ACHN (cell line): ENCODE data around the gene NUP214.
"Not testable (repeated sequence)": the region's sequence is repeated elsewhere in the genome, so short reads cannot be mapped to it uniquely, and the experiment has no call there.

Source experiments
- DNase-seq: peaks from one replicate; pipeline ENCODE4 v3.0.0-alpha.2; 2015
- in situ Hi-C: cut with HindIII; loops from 2 replicates; pipeline ENCODE4 v1.10.0; 2017; ENCODE audit warnings: low sequenced_read_pairs, low pct_ligation_motif_present, low pct_unique_long_range_greater_than_20kb

The NUP214 gene

DNA sequence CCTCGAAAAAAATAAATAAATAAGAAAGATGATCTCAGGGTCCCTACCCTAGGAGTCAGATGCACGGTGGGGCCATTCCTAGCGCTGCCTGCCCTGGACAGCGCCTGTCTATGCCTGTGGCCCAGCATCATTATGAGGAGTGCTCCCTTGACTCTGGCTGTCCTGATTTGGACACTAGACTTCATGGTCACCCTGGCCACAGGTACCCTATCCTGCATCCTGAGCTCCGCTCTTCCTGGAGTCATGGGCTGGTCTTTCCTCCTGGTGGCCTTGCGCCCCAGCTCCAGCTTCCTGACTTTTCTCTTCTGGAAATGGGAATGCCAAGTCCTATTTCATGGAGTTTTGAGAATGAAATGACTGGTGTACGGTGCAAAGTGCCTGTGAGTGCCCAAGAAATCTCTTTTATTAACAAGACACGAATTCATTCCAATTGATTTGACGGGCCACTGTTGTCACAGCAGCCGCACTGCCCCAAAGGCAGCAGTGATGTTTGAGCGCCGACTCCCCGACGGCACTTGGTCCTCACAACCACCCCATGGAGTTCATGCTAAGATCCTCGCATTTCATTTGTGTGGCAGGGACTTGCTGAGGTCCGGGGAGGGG is 29.6 kb upstream of the NUP214 start:
- in situ Hi-C loops, result no loop called here

DNA sequence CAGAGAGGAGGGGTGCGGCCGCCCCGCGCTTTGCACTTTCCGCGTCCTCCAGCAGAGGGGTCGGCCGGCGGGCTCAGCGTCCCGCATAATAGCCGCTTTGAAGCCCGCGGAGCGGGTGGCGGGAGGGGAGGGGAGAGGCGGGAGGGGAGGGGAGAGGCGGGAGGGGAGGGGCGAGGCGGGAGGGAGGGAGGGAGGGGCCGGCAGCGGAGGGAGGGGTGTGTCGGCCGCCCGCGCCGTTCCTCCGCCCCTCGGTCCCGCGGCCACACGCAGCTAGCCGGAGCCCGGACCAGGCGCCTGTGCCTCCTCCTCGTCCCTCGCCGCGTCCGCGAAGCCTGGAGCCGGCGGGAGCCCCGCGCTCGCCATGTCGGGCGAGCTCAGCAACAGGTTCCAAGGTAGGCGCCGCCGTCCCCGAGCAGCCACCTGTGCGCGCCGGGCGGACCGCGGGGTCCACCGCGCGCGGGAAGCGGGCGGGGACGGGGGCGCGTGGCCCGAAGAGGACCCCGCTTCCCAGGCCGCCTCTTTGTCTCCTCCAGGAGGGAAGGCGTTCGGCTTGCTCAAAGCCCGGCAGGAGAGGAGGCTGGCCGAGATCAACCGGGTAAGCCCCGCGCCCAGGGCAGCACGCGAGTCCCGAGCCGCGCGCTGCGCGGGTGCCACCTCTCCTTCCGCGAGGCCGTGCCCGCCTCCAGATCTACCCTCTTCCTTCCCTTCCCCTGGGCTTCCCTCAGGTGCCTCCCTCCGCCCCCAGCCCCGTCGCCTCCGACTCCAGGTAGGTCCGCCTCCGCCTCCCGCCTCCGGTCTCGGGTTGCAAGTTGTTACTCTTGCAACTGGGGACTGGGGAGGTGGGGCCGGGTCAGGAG is 28.9 kb upstream of the NUP214 start, which contains the start of gene AIF1L:
Gene AIF1L, plus strand, starts transcription at position 263 of the 857 bp plus-strand sequence. Its CDS starts 99 bp downstream, at position 362.
- in situ Hi-C loops, result no loop called here
- DNase-seq, result peak; percentile 42

More for the DNA sequence above, 29.6 kb upstream of the NUP214 start:
- no peak for DNase-seq

DNA sequence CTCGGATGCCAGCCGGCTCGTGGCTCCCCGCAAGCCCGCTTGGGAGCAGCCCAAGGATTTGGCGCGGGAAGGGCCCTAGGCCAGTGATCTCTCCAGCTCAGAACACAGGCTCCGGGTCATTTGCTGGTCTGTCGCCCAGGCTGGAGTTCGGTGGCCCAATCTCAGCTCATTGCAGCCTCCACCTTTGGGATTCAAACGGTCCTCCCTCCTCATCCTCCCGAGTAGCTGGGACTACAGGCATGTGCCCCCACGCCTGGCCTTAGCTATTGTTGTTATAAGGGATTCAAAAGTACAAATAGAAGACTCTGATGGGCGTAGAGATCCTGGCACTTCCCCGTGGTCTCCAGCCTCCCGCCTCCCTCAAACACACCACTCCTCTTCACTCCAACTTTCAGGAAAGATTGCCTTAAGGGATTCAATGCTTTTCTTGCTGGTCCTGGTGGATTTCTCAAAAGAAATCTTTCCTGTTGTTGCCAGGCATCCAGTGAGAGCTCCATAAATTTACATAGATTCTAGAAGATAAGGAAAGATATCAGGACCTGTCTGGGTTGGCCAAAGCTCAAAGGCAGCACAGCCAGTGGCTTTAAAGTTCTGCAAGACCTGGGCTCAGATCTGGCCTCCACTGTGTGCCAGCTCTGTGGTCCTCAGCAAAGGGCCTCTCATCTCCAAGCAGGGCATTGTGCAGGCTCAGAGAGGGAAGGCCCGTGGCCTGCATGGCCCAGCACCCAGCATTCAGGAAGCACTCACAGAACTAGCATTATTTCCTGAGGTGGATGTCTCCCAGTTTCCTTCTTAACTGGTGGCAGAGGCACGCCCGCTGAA is 28.0 kb upstream of the NUP214 start:
- DNase-seq, result no peak
- in situ Hi-C loops, result no loop called here

DNA sequence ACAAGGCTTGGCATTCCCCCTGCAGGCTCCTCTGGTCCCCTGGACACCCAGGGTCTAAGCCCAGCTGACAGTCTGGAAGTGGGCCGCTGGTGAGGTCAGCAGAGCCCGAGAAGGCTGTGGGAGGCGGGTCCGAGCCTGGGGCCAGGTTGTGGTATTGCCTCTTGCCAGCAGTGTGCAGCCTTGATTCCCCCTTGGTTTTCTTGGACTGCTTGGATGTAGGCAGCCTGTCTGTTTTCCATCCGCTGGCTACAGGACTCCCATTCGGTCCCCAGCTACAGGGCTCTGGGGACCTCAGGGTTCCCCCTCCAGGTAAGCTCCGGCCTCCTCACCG is 27.5 kb upstream of the NUP214 start:
- DNase-seq, result no peak
- in situ Hi-C loops, result no loop called here

DNA sequence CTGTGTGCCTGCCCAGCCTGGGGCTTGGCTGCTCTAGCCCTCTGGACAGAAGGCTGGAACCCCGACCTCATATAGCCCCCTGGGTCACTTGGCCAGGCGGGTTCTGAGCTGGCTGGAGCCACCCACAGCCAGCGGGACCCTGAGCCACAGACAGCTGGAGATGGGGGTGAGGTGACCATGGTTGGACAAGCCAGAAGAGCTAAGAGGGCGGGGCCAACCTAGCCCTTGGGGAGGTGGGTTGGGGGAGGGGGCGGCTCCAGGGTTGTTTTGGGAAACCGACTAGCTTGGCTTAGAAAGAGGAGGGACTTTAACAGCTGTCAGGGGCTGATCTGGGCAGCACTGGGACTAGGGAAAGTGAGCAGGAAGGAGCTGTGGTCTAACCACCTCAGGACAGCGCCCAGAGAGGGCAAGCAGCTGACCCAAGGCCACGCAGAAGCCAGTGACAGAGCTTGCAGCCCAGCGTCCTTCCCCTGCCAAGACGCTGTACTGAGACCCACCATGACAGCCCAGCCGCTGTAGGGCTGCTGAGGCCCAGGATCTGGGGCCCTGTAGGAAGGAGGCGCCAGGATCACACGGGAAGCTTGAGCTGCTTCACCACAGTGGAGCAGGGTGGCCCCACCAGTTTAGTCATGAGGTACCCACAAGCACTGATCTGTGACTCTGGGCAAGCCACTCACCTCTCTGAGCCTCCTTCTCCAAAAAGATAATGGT is 26.8 kb upstream of the NUP214 start:
- in situ Hi-C loops, result no loop called here
- DNase-seq, result peak; percentile 18

DNA sequence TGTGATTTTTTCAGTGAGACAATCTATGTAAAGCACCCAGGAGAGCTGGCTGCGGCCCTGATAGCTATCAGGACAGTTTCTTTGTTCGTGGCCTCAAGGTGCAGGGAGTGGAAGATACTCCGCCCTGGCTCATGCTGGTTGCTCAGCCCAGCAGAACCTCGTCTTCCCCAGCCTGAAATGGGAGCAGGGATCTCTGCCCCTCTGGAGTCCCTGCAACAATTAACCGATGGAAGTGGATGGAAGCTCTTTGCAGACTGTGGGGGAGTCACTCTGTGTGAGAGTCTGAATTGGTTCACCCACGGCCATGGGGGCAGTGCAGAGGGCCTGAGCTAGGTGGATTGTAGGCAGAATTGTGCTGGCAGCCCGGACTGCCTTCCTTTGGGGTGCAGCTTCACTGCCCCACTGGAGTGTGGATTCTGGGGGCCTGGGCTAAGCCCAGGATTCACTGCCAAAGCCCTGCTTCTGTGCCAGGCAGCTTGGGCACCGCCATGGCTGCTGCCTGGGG is 26.2 kb upstream of the NUP214 start:
- DNase-seq, result no peak
- in situ Hi-C loops, result no loop called here

DNA sequence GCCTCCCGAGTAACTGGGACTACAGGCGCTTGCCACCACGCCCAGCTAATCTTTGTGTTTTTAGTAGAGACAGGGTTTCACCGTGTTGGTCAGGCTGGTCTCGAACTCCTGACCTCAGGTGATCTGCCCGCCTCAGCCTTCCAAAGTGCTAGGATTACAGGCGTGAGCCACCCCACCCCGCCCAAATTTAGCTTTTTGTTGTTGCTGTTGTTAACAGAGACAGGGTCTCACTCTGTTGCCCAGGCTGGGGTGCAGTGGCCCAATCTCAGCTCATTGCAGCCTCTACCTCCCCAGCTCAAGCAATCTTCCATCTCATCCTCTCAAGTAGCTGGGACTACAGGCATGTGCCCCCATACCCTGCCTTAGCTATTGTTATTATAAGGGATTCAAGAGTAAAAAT is 25.5 kb upstream of the NUP214 start:
- DNase-seq, in situ Hi-C loops: not testable (repeated sequence)

DNA sequence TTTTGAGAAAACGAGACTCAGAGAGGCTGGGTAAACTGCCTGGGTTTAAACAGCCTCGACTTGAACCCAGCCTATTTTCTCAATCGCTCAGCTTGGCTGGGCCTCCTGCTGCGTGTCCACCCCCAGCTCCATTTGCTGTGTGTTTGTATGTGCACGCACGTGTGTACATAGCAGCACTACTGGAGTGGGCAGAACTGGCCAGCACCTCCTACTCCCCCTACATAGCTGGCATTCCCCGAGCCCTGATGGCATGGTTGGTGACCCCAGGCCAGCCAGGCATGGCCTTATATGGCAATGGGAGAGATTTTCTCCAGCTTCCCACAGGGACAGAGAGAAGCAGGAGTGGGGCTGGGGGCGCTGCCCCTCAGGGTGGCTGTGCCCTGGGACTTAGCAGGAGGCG is 24.9 kb upstream of the NUP214 start:
- peak; percentile 25 for DNase-seq
- in situ Hi-C loops, result no loop called here

DNA sequence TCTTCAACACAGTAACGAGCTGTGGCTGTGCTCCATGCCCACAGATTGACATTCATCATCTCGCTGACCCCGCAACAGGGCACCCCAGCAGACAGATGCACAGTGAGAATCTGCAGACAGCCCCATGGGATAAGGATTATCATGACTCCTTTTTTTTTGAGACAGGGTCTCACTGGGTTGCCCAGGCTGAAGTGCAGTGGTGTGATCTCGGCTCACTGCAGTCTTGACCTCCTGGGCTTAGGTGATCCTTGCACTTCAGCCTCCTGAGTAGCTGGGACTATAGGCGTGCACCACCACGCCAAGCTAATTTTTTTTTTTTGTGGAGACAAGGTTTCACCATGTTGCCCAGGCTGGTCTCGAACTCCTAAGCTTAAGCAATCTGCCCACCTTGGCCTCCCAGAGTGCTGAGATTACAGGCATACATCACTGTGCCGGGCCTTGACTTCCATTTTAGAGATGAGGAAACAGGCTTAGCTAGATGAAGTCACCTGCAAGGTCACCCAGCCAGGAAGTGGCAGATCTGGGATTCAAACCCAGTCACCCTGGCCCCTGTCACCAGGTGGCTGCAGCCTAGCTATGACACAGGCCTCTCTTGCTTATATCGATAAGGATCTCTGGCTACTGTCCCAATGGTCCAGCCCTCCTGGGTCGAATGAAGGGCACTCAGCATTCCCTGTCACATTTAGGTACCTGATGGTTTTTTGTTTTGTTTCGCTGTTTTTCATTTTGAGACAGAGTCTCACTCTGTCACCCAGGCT is 24.0 kb upstream of the NUP214 start:
- no peak for DNase-seq
- in situ Hi-C loops, result no loop called here

DNA sequence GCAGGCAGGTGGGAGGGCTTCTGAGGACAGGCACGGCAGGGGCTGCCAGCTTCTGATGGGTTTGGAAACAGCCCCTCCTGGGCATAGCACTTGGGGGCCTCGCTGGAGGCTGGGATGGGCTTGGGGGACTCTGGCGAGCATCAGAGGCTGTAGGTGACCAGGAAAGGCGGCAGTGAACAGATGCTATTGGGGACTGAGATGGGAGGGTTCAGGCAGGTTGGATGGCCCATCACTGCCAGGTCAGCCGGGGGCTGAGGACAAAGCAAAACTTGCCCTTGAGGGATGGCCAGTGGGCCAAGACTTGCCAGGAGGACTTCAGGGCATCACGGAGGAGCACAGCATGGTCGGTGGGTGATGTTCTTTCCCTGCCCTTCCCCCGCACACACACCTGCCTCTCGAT is 22.4 kb upstream of the NUP214 start:
- in situ Hi-C loops, result no loop called here
- DNase-seq, result no peak

DNA sequence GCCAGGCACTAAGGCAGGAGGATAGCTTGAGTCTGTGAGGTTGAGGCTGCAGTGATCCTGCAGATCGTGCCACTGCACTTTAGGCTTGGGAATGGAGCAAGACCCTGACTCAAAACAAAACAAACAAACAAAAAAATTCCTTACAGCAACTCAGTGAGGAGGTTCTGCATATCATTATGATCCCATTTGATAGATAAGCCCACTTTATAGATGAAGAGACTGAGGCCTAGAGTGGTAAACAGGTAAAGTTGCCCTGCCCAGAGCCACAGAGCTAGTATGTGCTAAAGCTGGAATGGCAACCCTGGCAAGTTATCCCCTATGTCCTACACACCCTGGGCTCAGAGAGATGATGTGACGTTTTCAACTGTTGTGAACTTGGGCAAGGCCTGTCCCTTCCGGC is 21.9 kb upstream of the NUP214 start:
- no peak for DNase-seq
- in situ Hi-C loops, result no loop called here

DNA sequence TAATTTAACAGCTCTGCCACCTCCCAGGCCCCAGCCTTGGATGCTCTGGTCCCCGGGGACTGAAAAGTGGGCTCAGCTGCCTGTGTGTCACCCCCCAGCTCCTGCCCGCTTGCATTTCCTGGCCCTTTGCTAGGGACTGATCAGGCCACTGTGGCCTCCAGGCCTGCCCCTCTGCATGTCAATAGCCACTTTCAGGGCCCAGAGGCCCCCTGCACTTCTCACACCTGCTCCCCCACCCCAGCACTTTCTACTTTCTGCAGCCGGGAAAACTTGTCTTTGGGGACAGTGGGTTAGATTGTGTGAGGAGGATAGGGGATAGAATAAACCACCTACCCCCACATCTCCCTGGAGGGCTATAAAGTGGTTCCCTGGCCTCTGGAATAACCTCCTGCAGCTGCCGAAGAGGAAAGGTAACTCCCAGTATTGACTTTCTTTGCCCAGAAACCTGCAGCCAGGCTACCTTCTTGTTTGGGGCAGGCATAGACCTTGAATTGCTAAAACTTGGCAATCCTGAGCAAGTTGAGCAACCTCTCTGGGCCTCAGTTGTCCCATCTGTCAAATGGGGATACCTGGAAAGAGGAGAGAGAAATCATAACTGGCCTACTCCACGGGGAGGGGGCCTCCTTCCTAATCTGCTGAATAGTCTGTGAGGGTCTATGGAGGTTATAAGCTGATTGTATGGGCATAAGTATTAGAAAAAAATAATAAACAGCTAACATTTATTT is 21.2 kb upstream of the NUP214 start:
- in situ Hi-C loops, result no loop called here
- no peak for DNase-seq

DNA sequence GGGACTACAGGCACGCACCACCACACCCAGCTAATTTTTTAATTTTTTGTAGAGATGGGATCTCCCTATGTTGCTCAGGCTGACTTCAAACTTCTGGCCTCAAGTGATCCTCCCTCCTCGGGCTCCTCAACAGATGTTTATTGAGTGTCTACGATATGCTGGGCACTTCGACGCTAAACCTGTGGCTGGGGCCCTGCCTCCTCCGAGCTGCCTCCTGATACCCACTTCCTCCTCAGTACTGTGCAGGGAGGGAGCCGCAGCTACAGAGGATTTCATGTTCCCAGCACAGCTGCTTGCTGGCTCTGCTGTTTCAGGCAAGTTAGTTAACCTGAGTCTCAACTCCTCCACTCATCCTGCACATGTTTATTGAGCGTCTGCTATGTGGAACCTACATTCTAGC is 19.4 kb upstream of the NUP214 start:
- no peak for DNase-seq
- in situ Hi-C loops, result no loop called here

DNA sequence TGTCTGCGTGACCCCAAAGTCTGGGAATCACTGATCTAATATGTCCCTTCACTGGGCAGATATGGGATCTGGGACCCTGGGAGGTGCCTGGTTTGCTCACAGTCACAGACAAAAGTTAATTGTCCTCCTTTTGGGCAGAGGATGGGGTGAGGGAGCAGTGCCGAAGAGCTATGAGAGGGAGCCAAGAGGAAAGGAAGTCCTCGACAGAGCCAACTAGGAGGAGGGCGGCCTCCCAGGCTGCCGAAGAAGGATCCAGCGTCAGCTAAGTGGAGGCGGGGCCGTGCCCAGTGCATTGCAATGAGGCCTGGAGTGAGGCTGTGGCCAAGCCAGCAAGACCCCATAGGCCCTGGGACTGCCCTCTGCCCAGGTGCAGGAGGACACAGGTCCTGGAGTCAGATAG is 17.6 kb upstream of the NUP214 start:
- in situ Hi-C loops, result no loop called here
- no peak for DNase-seq

DNA sequence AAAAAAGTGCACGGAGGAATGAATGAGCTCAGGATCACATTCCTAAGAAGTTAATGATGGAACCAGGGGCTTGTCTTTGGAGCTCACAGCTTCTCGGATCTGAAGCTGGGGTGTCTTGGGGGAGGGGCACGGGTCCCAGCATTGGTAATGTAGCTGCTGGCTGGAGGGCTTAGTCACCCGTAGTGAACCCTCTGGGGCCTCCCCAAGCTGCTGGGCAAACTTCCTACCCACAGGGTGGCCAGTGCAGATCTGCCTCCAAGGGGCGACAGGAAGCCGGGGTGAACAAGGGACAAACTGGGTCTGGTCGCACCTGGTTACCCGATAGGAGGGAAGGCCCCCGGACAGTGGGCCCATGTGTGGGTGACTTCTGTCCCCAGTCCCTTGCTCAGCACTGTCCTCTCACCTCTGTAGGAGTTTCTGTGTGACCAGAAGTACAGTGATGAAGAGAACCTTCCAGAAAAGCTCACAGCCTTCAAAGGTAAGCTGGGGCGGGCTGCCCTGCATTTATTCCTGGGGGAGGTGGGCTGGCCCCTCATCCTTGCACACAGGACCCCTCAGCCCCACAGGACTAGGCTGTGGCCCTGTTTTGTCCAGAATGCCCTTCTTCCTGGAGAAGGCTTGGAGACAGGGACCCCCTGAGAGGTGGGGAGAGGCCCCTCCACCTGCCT is 14.1 kb upstream of the NUP214 start:
- in situ Hi-C loops, result no loop called here
- peak; percentile 96 for DNase-seq

DNA sequence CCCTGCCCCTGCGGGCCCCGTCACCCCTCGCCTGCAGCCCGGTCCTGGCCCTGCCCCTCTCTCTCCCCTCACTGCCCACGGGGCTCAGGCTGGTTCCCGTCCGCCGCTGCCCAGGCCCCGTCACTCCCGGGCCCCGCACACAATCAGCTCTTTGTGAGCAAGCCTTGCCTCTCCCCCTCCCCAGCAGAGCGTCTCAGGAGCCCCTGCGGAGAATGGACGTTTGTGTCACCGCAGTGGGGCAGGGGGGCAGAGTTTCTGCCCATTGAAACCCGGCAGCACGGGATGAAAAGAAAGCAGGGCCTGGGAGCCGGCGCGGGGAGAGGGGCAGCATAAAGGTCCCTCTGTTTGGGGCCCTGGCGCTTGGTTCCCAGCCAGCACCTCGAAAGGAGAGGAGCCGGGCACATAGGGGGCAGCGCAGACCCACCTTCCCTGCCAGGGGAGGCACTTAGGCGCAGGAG is 13.5 kb upstream of the NUP214 start:
- in situ Hi-C loops, result no loop called here
- no peak for DNase-seq
